Limb (tissue), 2 donors: ENCODE measurements around the gene TUBGCP3.

Source experiments
- DNase-seq, 2 donors: peaks; one replicate each; pipeline ENCODE4 v3.0.0-alpha.2; 2016; ENCODE audit errors: extremely low spot score in 2 of 2

TUBGCP3 gene

GRCh38 chr13:112453874-112454647 is 133.9 kb downstream of the TUBGCP3 start:
- no peak for DNase-seq

- no peak for DNase-seq
Measured at GRCh38 chr13:112453207-112453829, 134.6 kb downstream of the TUBGCP3 start.

GRCh38 chr13:112452380-112453206 is 135.4 kb downstream of the TUBGCP3 start:
- DNase-seq: no peak

GRCh38 chr13:112451512-112452379 is 136.2 kb downstream of the TUBGCP3 start:
- DNase-seq: peak in 1 of 2 donors; percentile 29

- DNase-seq: no peak
Measured at GRCh38 chr13:112450904-112451240, 137.1 kb downstream of the TUBGCP3 start.

GRCh38 chr13:112450118-112450903 is 137.6 kb downstream of the TUBGCP3 start:
- DNase-seq: no peak

GRCh38 chr13:112449545-112449930 is 138.4 kb downstream of the TUBGCP3 start:
- DNase-seq: no peak

- no peak for DNase-seq
Measured at GRCh38 chr13:112448621-112449544, 139.1 kb downstream of the TUBGCP3 start.

- DNase-seq: peak in 1 of 2 donors; percentile 20
Measured at GRCh38 chr13:112447761-112448603, 140.0 kb downstream of the TUBGCP3 start.

- no peak for DNase-seq
Measured at GRCh38 chr13:112447306-112447705, 140.6 kb downstream of the TUBGCP3 start.

- DNase-seq: peak in 1 of 2 donors; percentile 29
Measured at GRCh38 chr13:112446867-112447266, 141.1 kb downstream of the TUBGCP3 start.

GRCh38 chr13:112446347-112446861 is 141.5 kb downstream of the TUBGCP3 start:
- peak in 1 of 2 donors; percentile 20 for DNase-seq

- DNase-seq: peak in 1 of 2 donors; percentile 23
Measured at GRCh38 chr13:112445411-112446271, 142.3 kb downstream of the TUBGCP3 start.

GRCh38 chr13:112444416-112445399 is 143.2 kb downstream of the TUBGCP3 start:
- DNase-seq: peak in 1 of 2 donors; percentile 23

GRCh38 chr13:112443995-112444311 is 144.0 kb downstream of the TUBGCP3 start:
- peak; percentile 44 to 89 for DNase-seq
